Measurements from ENCODE around the gene DYNLRB2. TPM values are rescaled to one million over a fixed set of nuclear protein-coding genes. Genes with fewer than 3 reads are reported as not detected.

Gene DYNLRB2
- total RNA-seq, 2 experiments from 2014 or later, result not detected

- Mint-ChIP-seq H3K27me3 (peaks cover 31% of the 10 kb centered on the region), H3K27ac (no peak overlapping the region), H3K36me3 (ENCODE audit: low read depth) (peaks cover 70% of the 10 kb centered on the region), H3K4me3 (no peak overlapping the region), H3K9me3 (peaks cover 46% of the 10 kb centered on the region), H3K4me1 (peaks cover 65% of the 10 kb centered on the region)
- POLR2A ChIA-PET, result interaction anchor here (1.3 kb wide), 1 partner anchor 8 kb away, joined by 3 read pairs; no protein-coding TSS in a partner anchor
- CTCF ChIA-PET, result interaction anchor here (2.3 kb wide), 1 partner anchor 60 kb away, joined by 11 read pairs; no protein-coding TSS in a partner anchor
- no peak for DNase-seq
Measured at GRCh38 chr16:80586476-80586875, 45.7 kb downstream of the DYNLRB2 start.

- CTCF ChIA-PET, result no interaction called here
- Mint-ChIP-seq H3K27me3 (peaks cover 33% of the 10 kb centered on the region), H3K4me1 (peaks cover 65% of the 10 kb centered on the region), H3K36me3 (ENCODE audit: low read depth) (peaks cover 71% of the 10 kb centered on the region), H3K27ac (no peak overlapping the region), H3K9me3 (peaks cover 47% of the 10 kb centered on the region), H3K4me3 (no peak overlapping the region)
- POLR2A ChIA-PET, result no interaction called here
- no peak for DNase-seq
Measured at GRCh38 chr16:80587071-80587470, 46.3 kb downstream of the DYNLRB2 start.

GRCh38 chr16:80591071-80591915, 50.5 kb downstream of the DYNLRB2 start:
- Mint-ChIP-seq H3K4me3 (peak overlapping the region; percentile 2), H3K4me1 (peaks cover 35% of the 10 kb centered on the region), H3K9me3 (peaks cover 42% of the 10 kb centered on the region), H3K36me3 (ENCODE audit: low read depth) (peaks cover 61% of the 10 kb centered on the region), H3K27ac (peak overlapping the region; percentile 4), H3K27me3 (peaks cover 46% of the 10 kb centered on the region)
- DNase-seq, result peak; percentile 51
- POLR2A ChIA-PET, result interaction anchor here (0.8 to 3.8 kb wide), 9 partner anchors 9 to 216 kb away, joined by 3 to 68 read pairs (median 4); partner anchors contain the start of gene CDYL2
- CTCF ChIA-PET, result interaction anchor here (1.0 to 2.3 kb wide), 4 partner anchors 11 to 233 kb away, joined by 3 to 24 read pairs (median 6); no protein-coding TSS in a partner anchor

- H3K9me3 Mint-ChIP-seq, result peaks cover 40% of the 10 kb centered on the region
- CTCF ChIA-PET, result interaction anchor here (2.3 kb wide), 1 partner anchor 12 kb away, joined by 24 read pairs; no protein-coding TSS in a partner anchor
- H3K4me3 Mint-ChIP-seq, result no peak overlapping the region
- peaks cover 43% of the 10 kb centered on the region for H3K27me3 Mint-ChIP-seq
- peak; percentile 9 for DNase-seq
- POLR2A ChIA-PET, result no interaction called here
- peaks cover 25% of the 10 kb centered on the region for H3K4me1 Mint-ChIP-seq
- peaks cover 61% of the 10 kb centered on the region for H3K36me3 Mint-ChIP-seq (ENCODE audit: low read depth)
- no peak overlapping the region for H3K27ac Mint-ChIP-seq
Measured at GRCh38 chr16:80592273-80592672, 51.5 kb downstream of the DYNLRB2 start.

GRCh38 chr16:80594756-80595155, 54.0 kb downstream of the DYNLRB2 start:
- Mint-ChIP-seq H3K27ac (no peak overlapping the region), H3K36me3 (ENCODE audit: low read depth) (peaks cover 57% of the 10 kb centered on the region), H3K4me1 (peaks cover 22% of the 10 kb centered on the region), H3K9me3 (peaks cover 31% of the 10 kb centered on the region), H3K27me3 (peaks cover 26% of the 10 kb centered on the region), H3K4me3 (no peak overlapping the region)
- POLR2A ChIA-PET, result interaction anchor here (0.6 kb wide), 1 partner anchor 9 kb away, joined by 3 read pairs; no protein-coding TSS in a partner anchor
- DNase-seq, result no peak
- CTCF ChIA-PET, result no interaction called here

- H3K27ac Mint-ChIP-seq, result no peak overlapping the region
- no peak for DNase-seq
- H3K36me3 Mint-ChIP-seq (ENCODE audit: low read depth), result peaks cover 58% of the 10 kb centered on the region
- peaks cover 34% of the 10 kb centered on the region for H3K9me3 Mint-ChIP-seq
- H3K4me1 Mint-ChIP-seq, result peaks cover 8% of the 10 kb centered on the region
- ChIA-PET POLR2A (no interaction called here), CTCF (no interaction called here)
- H3K4me3 Mint-ChIP-seq, result no peak overlapping the region
- H3K27me3 Mint-ChIP-seq, result peaks cover 18% of the 10 kb centered on the region
Measured at GRCh38 chr16:80596507-80597207, 55.9 kb downstream of the DYNLRB2 start.

- Mint-ChIP-seq H3K4me1 (no peaks in the 10 kb centered on the region), H3K4me3 (no peak overlapping the region), H3K36me3 (ENCODE audit: low read depth) (peaks cover 67% of the 10 kb centered on the region), H3K27ac (no peak overlapping the region), H3K9me3 (peaks cover 18% of the 10 kb centered on the region), H3K27me3 (peaks cover 7% of the 10 kb centered on the region)
- ChIA-PET POLR2A (no interaction called here), CTCF (no interaction called here)
- no peak for DNase-seq
Measured at GRCh38 chr16:80599466-80599865, 58.7 kb downstream of the DYNLRB2 start.

Data from activated CD4-positive, alpha-beta memory T cell treated with anti-CD3 and anti-CD28 coated beads, Interleukin-2, amount 10 ng/mL, durations not matched to agents 7 days and 5 days (primary cell).